DMS153 treated with DMSO at 0.1 percent for 48 hours (cell line): ENCODE measurements around the gene SLC1A1.
"Not testable (repeated sequence)": the region's sequence is repeated elsewhere in the genome, so short reads cannot be mapped to it uniquely, and the experiment has no call there.

Source experiments
- DNase-seq: peaks from one replicate; lab custom pipeline; 2025; ENCODE audit not compliant: unreplicated experiment; lab: John Stamatoyannopoulos, UW

SLC1A1 gene

DNA sequence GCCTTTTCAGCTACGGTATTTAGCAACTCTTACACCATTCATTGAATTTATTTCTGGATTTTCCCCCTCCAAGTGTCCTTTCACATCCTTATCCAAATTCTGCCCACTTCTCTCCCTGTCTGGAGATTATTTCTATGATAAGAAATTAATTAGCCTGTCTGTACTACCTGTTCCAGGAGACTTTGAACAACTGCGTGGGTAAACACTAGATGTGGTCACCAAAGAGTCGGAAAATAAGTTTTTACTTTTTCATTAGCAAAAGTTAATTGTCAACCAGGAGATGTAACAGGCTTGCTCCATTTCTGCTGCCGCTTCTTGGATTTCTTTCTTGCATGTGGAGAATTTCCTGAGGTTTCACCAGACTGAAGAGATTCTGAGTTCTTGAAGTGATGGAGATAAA lies 14.0 kb downstream of the SLC1A1 start:
- DNase-seq = no peak

DNA sequence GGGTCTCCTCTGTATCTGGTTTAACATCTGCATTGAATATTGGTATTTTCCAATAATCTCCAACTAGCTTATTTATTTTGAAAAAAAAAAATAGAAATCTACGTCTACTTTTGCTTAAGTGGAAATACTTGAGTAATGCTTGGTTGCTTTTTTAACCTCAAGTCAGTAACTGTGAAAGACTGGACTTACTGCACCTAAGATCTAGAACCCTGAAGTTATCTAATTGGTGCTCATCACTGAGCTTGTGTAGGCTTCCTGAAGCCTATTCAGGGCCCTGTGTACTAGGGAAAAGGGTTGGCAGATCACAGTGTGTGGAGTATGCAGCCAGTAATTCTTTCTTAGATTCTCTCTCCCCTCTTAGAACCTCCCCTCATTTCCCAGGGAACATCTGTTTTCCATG lies 16.2 kb downstream of the SLC1A1 start:
- DNase-seq = no peak

DNA sequence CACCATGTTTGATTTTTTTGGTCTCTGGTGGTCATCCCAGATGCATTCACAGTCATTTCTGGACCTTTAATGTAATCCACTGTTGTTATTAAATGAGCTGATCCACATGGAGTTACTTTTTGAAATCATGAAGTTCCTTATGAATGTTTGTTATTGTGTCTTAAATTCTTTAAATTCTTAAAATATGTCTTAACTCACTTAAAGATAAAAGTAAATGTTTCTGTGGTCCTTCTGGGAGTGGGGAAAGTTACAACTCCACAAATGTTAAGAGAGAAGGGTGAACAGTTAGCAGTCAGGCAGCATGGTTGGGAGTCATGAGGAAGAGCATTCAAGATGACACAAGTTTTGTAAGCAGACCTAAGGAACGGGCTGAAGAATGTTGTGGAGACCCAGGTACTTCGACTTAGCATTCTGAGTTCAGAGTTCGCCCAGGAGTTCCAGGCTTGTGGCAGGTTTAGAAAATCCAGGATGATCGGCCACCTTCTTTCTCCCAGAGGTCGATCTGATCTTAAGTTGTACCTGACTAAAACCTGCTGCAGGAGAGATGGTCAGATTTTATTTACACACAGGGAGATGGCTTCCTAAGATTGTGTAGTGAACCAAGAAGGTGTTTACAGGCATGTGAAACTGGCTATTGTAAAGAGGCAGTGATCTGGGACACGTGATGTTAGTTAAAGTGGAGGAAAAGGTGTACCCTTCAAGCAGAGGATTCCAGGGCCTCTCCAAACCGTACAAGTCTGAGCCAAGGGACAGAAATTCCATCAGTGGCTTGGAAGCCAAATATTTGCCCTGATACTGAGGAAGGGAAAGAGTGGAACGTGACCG lies 17.2 kb downstream of the SLC1A1 start:
- no peak for DNase-seq

DNA sequence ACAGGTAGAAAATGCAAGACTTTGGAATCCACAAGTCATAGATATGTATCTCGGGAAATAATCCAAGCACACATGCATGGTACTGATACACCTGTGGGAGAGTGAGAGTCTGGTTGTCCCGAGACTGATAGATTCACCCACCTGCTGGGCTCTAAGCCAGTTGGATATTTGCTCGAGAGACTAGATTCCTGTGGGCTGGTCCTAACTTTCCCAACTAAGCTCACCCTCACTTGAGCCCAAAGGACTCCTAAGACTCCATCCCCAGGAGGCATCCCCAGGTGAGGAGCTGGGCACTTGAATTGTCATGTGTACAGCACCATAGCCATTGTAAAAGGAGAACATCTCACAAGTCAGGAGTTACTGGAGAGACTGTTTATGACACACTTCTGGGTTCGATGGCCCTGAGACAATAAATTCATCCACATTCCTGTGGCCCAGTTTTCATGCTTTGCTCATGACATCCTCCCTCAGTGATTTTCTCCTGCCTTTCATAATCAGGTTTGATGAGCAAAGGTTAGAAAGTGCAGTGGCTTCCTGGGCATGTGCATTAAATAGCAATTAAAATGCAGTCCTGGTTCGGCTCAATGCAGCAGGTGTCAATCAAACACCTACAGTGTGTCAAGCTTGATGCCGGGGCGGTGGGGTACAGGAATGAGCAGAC lies 18.1 kb downstream of the SLC1A1 start:
- no peak for DNase-seq

DNA sequence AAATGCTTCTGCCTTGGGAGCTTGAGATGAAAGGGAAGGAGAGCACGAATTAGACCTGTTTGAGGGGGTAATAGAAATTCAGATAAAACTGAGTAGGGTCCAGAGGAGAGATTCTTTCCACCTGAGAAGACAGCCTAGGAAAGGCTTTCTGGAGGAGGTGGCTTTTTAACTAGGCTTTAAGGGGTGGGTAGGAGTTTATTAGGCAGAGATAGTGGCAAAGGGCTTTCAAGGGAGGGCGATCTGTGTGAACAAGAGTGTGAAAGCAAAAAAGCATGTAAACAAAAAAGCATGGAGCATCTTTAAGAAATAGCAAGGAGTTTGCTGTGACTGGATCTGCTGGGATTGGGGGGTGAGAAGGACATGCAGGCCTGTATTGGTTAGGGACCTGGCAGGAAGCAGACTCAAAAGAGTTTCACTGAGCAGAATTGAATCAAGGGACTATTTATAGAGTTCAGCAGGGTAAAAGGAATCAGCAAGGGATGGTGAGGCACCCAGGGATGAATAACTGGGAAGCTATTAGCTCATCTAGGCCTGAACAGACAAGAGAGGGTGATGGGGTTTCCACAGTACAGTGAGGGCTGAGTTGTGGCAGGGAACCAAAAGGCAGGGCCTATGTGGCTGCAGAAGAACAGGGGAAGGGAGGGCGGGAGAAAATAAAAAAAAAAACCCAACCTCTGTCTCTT lies 18.8 kb downstream of the SLC1A1 start:
- no peak for DNase-seq

DNA sequence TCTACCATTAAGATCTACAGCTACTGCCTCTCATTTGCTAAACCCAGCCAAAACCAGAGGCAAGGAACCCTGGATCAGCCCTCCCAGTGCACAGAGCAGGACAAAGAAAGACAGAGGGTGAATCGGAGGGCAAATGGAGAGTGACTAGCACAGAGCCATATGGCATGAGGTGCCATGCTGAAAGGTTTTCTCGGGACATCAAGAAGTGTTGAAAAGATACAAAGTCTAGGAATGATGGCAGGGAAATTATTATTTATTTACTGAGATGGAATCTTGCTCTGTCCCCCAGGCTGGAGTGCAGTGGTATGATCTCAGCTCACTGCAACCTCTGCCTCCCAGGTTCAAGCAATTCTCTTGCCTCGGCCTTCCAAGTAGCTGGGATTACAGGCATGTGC lies 19.3 kb downstream of the SLC1A1 start:
- DNase-seq = no peak

DNA sequence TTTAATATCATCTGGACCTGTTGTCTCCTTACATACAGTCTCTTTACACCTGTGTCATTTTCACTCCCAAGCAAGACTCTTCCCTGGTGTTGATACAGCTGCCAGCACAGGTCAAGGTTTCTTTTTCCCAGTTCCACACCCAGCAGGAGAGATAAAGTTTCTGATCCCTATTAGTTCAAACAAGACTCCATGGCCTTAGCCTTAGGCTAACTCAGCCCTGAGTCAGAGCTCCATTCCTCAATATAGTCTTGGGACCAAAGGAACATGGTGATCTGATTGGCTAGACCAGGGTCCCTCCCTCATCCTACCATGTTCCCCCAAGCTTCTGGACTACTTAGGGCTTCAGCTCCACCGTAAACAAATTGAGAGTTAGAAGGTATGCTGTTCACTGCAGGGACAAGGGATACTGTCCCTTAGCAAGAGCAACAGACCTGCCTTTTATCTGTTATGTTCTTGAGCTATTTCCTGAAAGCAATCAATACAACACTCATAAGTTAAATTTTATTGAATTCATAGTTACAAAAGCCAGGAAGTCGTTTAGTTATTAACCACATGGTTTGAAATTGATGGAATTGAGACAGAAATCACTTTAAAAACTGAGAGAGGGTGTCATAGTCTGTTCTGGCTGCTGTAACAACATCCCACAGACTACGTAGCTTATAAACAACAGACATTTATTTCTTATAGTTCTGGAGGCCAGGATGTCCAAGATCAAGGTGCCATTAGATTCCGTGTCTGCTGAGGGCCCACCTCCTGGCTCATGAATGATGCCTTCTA lies 20.5 kb downstream of the SLC1A1 start:
- no peak for DNase-seq

DNA sequence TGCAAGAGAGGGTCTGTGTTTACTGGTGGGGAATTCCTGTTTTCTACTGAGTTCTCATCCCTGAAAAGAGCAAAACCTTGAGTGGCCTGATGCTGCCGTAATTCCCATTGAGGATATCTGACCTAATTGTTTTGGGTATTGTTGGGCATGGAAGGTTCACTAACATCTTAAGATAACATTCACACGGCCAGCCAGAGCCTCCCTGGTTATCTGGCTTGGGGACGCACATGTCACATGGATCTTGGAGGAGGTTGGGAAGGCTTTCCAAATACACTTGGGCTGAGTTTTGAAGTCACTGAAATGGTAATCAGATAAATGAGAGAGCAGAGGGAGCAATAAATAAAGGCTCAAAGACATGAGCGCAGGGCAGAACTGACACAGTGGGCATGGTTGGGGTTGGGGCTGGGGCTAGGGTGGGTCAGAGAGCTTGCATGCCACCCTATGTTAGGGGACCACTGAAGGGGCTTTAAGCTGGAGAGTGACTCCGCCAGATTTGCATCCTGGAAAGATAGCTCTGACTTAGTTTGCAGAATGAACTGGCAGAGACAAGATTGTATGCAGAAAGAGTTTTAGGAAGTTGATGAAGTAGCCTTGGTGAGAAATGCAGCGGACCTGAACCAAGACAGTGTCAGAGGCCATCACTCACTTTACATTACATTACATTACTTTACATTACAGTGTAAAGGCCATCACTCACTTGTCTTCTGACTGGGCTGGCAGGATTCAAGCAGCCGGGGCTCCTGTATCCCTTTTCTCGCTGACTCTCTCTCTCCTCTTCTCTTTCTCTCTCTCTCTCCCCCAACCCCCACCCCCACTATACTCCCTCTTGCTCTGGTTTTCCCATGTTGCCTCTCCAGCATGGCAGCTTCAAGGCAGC lies 24.2 kb downstream of the SLC1A1 start:
- no peak for DNase-seq

DNA sequence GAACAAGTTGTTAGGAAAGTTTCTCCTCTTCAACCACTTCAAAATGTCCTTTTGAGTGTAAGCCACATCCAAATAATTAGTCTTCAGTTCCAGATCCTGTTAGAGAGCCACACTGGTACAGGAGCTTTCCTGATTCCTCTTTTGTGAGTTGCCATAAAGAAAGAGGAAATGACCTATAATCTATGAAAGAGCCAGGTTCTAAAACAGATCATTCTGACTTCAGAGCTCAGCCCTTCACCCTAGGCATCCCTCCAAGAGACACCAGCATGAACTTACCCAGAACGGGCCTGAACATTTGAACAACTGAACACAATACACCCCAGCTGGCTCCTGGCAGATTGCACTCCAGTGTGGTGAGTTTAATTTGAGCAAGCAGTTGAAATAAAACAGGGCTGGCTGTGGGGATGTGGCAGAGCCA lies 25.7 kb downstream of the SLC1A1 start:
- no peak for DNase-seq

DNA sequence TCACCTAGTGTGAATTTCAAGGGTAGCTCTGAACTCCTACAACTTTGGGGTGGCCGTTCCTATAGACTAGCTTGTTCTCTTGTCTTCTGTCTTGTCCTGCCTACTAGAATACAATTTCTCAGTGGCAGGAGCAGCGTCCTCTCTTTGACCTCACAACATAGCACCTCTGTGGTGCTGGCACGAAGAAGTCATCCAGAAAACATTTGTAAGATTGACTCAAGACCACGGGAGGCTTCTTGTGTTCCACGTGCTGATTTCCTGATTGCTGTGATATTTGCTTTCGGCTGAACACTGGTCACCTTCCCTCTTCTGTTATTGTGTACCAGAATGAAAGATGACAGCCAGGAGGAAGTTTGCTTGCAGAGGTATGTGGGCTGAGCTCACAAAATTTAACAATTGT lies 27.0 kb downstream of the SLC1A1 start:
- DNase-seq = no peak

DNA sequence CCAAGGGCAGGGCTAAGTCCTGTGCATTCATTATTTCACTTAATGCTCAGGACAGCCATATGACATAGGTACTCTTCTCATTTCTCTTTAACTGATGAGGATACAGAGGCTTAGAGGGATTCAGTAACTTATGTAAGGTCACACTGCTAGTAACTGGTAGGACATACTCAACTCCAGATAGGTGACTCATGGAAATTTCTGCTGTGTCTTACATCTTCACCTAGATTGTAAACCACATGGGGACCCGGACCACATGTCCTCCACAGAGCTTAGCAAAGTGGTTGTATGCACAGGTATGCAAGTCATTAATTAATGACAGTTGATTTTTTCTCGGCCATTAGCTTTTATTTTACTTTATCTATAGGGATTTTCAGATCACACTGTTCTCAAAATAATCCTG lies 29.3 kb downstream of the SLC1A1 start:
- no peak for DNase-seq

DNA sequence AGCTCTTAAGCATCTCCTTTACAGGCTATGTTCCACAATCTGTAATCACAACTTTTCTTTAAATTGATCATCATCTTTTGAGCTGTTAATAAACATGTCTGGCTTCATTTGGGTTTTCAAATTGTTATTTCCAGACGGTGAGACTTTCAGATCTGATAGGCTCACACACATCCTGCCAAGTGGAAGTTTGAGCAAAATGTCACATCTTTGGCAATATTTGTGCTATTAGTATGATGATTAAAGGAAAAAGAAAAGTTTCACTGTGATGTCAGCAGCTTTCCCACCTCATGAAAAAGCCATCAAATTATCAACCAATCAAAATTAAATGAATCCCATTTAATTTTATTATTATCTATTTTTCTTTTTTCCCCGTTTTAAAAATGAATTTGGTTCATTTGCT lies 29.8 kb downstream of the SLC1A1 start:
- no peak for DNase-seq

DNA sequence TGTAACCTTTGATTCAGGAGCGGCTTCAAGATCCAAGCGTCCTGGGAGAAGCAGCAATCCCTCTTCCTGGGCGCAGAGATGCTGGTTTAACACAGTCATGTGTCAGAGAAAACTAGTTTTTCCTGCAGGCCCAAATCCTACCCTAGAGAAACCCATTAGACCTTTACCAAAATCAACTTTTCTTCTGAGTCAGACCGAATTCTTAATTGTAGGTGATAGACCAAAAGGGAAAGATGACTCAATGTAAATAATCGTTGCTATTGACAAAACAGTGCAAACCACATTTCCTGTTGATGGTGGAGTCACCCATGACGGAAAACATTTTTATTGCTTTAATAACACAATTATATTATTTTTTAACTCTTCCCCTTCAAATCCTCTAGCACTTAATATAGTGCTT lies 40.1 kb downstream of the SLC1A1 start:
- no peak for DNase-seq

DNA sequence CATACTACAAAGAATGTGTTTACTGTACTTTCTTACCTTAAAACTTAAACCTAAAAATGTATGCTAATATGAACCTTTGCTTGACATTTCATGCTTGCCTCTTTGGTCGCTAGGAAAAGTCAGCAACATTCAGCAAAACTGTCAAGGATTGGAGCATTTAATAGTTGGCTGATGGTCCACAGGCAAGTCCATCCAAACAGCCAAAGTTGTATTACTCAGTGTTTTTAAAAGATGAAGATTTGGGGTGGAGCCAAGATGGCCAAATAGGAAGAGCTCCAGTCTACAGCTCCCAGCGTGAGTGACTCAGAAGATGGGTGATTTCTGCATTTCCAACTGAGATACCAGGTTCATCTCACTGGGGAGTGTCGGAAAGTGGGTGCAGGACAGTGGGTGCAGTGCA lies 40.6 kb downstream of the SLC1A1 start:
- DNase-seq = not testable (repeated sequence)

DNA sequence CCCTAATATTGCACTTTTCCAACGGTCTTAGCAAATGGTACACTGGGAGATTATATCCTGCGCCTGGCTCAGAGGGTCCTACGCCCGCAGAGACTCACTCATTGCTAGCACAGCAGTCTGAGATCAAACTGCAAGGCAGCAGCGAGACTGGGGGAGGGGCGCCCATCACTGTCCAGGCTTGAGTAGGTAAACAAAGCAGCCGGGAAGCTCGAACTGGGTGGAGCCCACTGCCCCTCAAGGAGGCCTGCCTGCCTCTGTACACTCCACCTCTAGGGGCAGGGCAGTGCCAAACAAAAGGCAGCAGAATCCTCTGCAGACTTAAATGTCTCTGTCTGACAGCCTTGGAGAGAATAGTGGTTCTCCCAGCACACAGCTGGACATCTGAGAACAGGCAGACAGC lies 41.1 kb downstream of the SLC1A1 start:
- DNase-seq = not testable (repeated sequence)

DNA sequence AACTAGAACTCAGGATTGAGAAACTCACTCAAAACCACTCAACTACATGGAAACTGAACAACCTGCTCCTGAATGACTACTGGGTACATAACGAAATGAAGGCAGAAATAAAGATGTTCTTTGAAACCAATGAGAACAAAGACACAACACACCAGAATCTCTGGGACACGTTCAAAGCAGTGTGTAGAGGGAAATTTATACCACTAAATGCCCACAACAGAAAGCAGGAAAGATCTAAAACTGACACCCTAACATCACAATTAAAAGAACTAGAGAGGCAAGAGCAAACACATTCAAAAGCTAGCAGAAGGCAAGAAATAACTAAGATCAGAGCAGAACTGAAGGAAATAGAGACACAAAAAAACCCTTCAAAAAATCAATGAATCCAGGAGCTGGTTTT lies 43.6 kb downstream of the SLC1A1 start:
- DNase-seq = not testable (repeated sequence)

DNA sequence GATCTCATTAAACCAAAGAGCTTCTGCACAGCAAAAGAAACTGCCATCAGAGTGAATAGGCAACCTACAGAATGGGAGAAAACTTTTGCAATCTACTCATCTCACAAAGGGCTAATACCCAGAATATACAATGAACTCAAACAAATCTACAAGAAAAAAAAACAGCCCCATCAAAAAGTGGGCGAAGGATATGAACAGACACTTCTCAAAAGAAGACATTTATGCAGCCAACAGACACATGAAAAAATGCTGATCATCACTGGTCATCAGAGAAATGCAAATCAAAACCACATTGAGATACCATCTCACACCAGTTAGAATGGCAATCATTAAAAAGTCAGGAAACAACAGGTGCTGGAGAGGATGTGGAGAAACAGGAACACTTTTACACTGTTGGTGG lies 45.9 kb downstream of the SLC1A1 start:
- not testable (repeated sequence) for DNase-seq

DNA sequence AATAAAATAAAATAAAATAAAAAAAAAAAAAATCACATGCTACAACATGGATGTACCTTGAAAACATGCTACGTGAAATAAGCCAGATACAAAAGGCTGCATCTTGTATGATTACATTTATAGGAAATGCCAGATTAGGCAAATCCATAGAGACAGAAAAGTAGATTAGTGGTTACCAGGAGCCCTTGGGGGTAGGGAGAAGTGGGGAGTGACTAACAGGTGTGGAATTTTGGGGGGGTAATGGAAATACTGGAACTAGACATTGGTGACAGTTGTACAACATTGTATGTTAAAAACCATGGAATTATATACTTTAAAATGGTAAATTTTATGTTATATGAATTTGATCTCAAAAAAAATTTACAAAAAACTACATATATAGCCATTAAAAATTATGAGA lies 47.3 kb downstream of the SLC1A1 start:
- no peak for DNase-seq

DNA sequence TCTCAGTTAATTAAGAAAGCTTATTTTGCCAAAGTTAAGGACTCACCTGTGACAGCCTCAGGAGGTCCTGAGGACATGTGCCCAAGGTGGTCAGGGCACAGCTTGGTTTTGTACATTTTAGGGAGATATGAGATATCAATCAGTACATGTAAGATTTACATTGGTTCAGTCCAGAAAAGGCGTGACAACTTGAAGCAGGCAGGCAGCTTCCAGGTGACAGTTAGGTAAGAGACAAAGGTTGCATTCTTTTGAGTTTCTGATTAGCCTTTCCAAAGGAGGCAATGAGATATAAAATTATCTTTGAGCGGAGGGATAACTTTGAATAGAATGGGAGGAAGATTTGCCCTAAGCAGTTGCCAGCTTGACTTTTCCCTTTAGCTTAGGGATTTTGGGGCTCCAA lies 47.8 kb downstream of the SLC1A1 start:
- no peak for DNase-seq

DNA sequence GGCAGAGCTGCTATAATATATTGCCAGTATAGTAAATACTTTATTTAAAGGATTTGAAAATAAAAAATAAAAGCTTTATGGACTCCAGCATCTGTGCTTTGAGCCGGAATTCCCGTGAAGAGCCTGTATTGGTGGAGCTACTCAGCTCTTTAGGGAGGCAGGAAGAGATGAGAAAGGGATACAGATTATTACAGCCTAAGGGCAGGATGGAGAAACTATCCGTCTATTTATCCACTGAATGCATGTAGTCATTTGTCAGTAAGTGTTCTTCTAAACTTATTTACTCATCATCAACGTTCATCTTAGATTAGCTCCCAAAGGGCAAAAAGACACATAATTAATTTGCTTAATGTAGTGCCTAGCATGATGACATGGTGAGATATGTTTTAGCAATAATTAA lies 48.4 kb downstream of the SLC1A1 start:
- DNase-seq = no peak
